K562 (cell line): ENCODE results near the gene HOTAIR. TPM values are rescaled to one million over a fixed set of nuclear protein-coding genes. Genes with fewer than 3 reads are reported as not detected.

ENCODE experiments used
- ARID3B ChIP-seq: fragments of 250-450 bp; sonication (Bioruptor Pico); IDR thresholded peaks from 2 replicates; pipeline ENCODE4 v1.4.0; 2020; ENCODE audit warnings: borderline replicate concordance
- CBFA2T2 ChIP-seq: fragments of 450-650 bp; conservative IDR thresholded peaks from 2 replicates; pipeline ENCODE4 v1.6.1; 2017; ENCODE audit warnings: mild to moderate bottlenecking
- DEAF1 ChIP-seq: fragments of 450-650 bp; formaldehyde crosslinking; IDR thresholded peaks from 2 replicates; pipeline ENCODE4 v1.4.0; 2020; ENCODE audit warnings: mild to moderate bottlenecking, moderate library complexity
- ELF4 ChIP-seq: fragments of 450-650 bp; formaldehyde crosslinking; IDR thresholded peaks from 2 replicates; pipeline ENCODE4 v1.4.0; 2022; ENCODE audit warnings: missing genetic modification characterization
- FOXJ3 ChIP-seq: sonication (generic); formaldehyde crosslinking; IDR thresholded peaks from 2 replicates; pipeline ENCODE4 v1.4.0; 2020; ENCODE audit warnings: mild to moderate bottlenecking, missing genetic modification reagents
- JUNB ChIP-seq: fragments of 450-650 bp; formaldehyde crosslinking; conservative IDR thresholded peaks from 2 replicates; pipeline ENCODE4 v1.4.0; 2020; ENCODE audit warnings: mild to moderate bottlenecking
- NRF1 ChIP-seq, 2 experiments: fragments of 450-650 bp; IDR thresholded peaks in 1 of 2; conservative IDR thresholded peaks in 1 of 2; 2 replicates each; pipeline ENCODE4 v1.6.1; 2014; ENCODE audit warnings: mild to moderate bottlenecking in 2 of 2
- PML ChIP-seq: IDR thresholded peaks from 2 replicates; pipeline ENCODE4 v1.6.1; 2012; ENCODE audit warnings: low read length, inconsistent platforms
- PRMT5 ChIP-seq: sonication (generic); formaldehyde crosslinking; IDR thresholded peaks from 2 replicates; pipeline ENCODE4 v1.5.0; 2020; ENCODE audit warnings: missing genetic modification reagents
- PYGO2 ChIP-seq: fragments of 450-650 bp; IDR thresholded peaks from 2 replicates; pipeline ENCODE4 v1.6.1; 2016; ENCODE audit warnings: mild to moderate bottlenecking, missing genetic modification characterization, moderate library complexity, missing compliant biosample characterization
- RNF2 ChIP-seq: sonication (generic); IDR thresholded peaks from 2 replicates; pipeline ENCODE4 v1.6.1; 2016
- TCF3 ChIP-seq: sonication (generic); formaldehyde crosslinking; IDR thresholded peaks from 2 replicates; pipeline ENCODE4 v1.4.0; 2020; ENCODE audit warnings: mild to moderate bottlenecking, missing genetic modification reagents
- TEAD4 ChIP-seq, 2 experiments: sonication (generic) in 1 of 2; formaldehyde crosslinking in 1 of 2; IDR thresholded peaks; 2 replicates each; pipeline versions ENCODE4 v1.6.1 to v1.8.0; 2012 to 2022; ENCODE audit warnings: borderline replicate concordance in 1 of 2, inconsistent platforms in 1 of 2, low read length in 1 of 2, mild to moderate bottlenecking in 1 of 2, missing genetic modification reagents in 1 of 2
- UBTF ChIP-seq, 2 experiments: IDR thresholded peaks; 2 replicates each; pipeline ENCODE4 v1.6.1; 2012; ENCODE audit warnings: improper control_type of control experiment in 2 of 2, low read depth in 2 of 2, low read length in 2 of 2, borderline replicate concordance in 1 of 2
- ZNF124 ChIP-seq: sonication (generic); formaldehyde crosslinking; IDR thresholded peaks from 2 replicates; pipeline ENCODE4 v1.8.1; 2022; ENCODE audit warnings: missing genetic modification reagents
- ZNF408 ChIP-seq: fragments of 250-450 bp; sonication (Bioruptor Pico); IDR thresholded peaks from 2 replicates; pipeline ENCODE4 v1.4.0; 2020; ENCODE audit warnings: low read depth, mild to moderate bottlenecking, moderate library complexity
- ZNF449 ChIP-seq: fragments of 250-450 bp; sonication (Bioruptor Pico); IDR thresholded peaks from 2 replicates; pipeline ENCODE4 v1.8.0; 2022; ENCODE audit warnings: moderate library complexity, mild to moderate bottlenecking, inconsistent platforms
- polyA plus RNA-seq, 8 experiments: library from polyadenylated mRNA; depleted of rRNA in 4 of 8; stranded (reverse) in 5 of 8; unstranded in 3 of 8; fragments of >200 nt; fragmentation: Nextera tagmentation in 2 of 8; fragmentation: Illumina TruSeq in 1 of 8; extraction: Ambion mirVana in 2 of 8; extraction: Trizol in 1 of 8; gene quantifications; 2 replicates each; pipeline versions ENCODE4 v1.2.1 to v1.2.3, GENCODE V29; 2011 to 2014; ENCODE audit warnings: inconsistent platforms in 1 of 8, missing spikeins in 1 of 8
- total RNA-seq, 7 experiments: library from RNA; depleted of rRNA in 6 of 7; stranded (reverse); fragments of >200 nt in 6 of 7; fragmentation: Illumina TruSeq in 2 of 7; extraction: Trizol in 2 of 7; gene quantifications; 2 replicates each; pipeline versions ENCODE4 v1.2.1 to v1.2.3, GENCODE V29; 2011 to 2021; ENCODE audit warnings: low replicate concordance in 1 of 7

The HOTAIR gene
- total and polyA plus RNA-seq, 9 of the 15 experiments (the other 6 are each of a cell fraction or from before 2014, with no cell fraction given), result 0.04 TPM; not detected in 8

- TF ChIP-seq DEAF1 (CRISPR knock-in tag), result no peak
- no peak for TF ChIP-seq PRMT5 (CRISPR knock-in tag)
- TF ChIP-seq ZNF449 (CRISPR knock-in tag), result no peak
- TF ChIP-seq CBFA2T2, result peak; percentile 34; the same call in 1 of the 2 replicates
- no peak for TF ChIP-seq ZNF408 (CRISPR knock-in tag)
- TF ChIP-seq ELF4 (CRISPR knock-in tag), result no peak
- no peak for TF ChIP-seq JUNB
- TF ChIP-seq ZNF124 (CRISPR knock-in tag), result no peak
- no peak for TF ChIP-seq ARID3B (CRISPR knock-in tag)
- TF ChIP-seq UBTF (IDR thresholded peaks at IDR 0.05; ENCODE audit: borderline replicate concordance in 1 of 2, low read depth in 2 of 2, low read length in 2 of 2), result peak; percentile 50 to 79; a peak in 2 of 4 replicates
- TF ChIP-seq PML, result no peak
- 0 out of 2 replicates have a peak, but pooled peaks have one; percentile 51 for TF ChIP-seq RNF2
- TF ChIP-seq NRF1 (conservative IDR thresholded peaks at IDR 0.05 in 1 of 2, IDR thresholded peaks at IDR 0.05 in 1 of 2), result peak; percentile 26 to 45; a peak in 3 of 4 replicates
- TF ChIP-seq TEAD4 (IDR thresholded peaks at IDR 0.05; ENCODE audit: low read length), result 0 out of 2 replicates have a peak, but pooled peaks have one; percentile 32
- no peak for TF ChIP-seq TEAD4 (CRISPR knock-in tag; IDR thresholded peaks at IDR 0.05; ENCODE audit: borderline replicate concordance)
- no peak for TF ChIP-seq PYGO2 (tag)
- peak; percentile 62 for TF ChIP-seq TCF3
- TF ChIP-seq FOXJ3 (CRISPR knock-in tag), result no peak
Observed at GRCh38 chr12:53944907-53945847, 29.6 kb downstream of the HOTAIR start (continued).
